Kidney tubule cell (primary cell): ENCODE data around the gene MAP3K14.
"Not testable (repeated sequence)": the region's sequence is repeated elsewhere in the genome, so short reads cannot be mapped to it uniquely, and the experiment has no call there.

Source experiments
- DNase-seq: peaks from one replicate; pipeline ENCODE4 v3.0.0-alpha.2; 2018; ENCODE audit warnings: low spot score

Gene MAP3K14

GRCh38 chr17:45258981-45259380 lies 57.8 kb downstream of the MAP3K14 start:
- DNase-seq = no peak

GRCh38 chr17:45257115-45257514 lies 59.7 kb downstream of the MAP3K14 start:
- DNase-seq = no peak

GRCh38 chr17:45256114-45256966 lies 60.5 kb downstream of the MAP3K14 start:
- peak; percentile 49 for DNase-seq

GRCh38 chr17:45255358-45255757 lies 61.5 kb downstream of the MAP3K14 start:
- DNase-seq = no peak

- DNase-seq = no peak
These were observed 62.9 kb downstream of the MAP3K14 start for GRCh38 chr17:45253879-45254278.

- not testable (repeated sequence) for DNase-seq
These were observed 63.6 kb downstream of the MAP3K14 start for GRCh38 chr17:45253237-45253636.

- no peak for DNase-seq
These were observed 64.9 kb downstream of the MAP3K14 start for GRCh38 chr17:45251931-45252330.

GRCh38 chr17:45248132-45248957 lies 68.5 kb downstream of the MAP3K14 start:
- peak; percentile 77 for DNase-seq

GRCh38 chr17:45247429-45248131 lies 69.2 kb downstream of the MAP3K14 start:
- DNase-seq = peak; percentile 95

- DNase-seq = peak; percentile 20
These were observed 69.9 kb downstream of the MAP3K14 start for GRCh38 chr17:45246861-45247428.

GRCh38 chr17:45246338-45246737 lies 70.5 kb downstream of the MAP3K14 start:
- no peak for DNase-seq

GRCh38 chr17:45244725-45245656 lies 71.8 kb downstream of the MAP3K14 start:
- no peak for DNase-seq

GRCh38 chr17:45243750-45244149 lies 73.1 kb downstream of the MAP3K14 start:
- peak; percentile 61 for DNase-seq

- no peak for DNase-seq
These were observed 74.8 kb downstream of the MAP3K14 start for GRCh38 chr17:45242029-45242414.

GRCh38 chr17:45241328-45242028 lies 75.3 kb downstream of the MAP3K14 start:
- peak; percentile 18 for DNase-seq

GRCh38 chr17:45240905-45241327 lies 75.9 kb downstream of the MAP3K14 start:
- no peak for DNase-seq

GRCh38 chr17:45238155-45238774 lies 78.6 kb downstream of the MAP3K14 start:
- no peak for DNase-seq

GRCh38 chr17:45237686-45238085 lies 79.1 kb downstream of the MAP3K14 start:
- no peak for DNase-seq

GRCh38 chr17:45236282-45236606 lies 80.6 kb downstream of the MAP3K14 start:
- no peak for DNase-seq
